HEK293 (cell line): Measurements from ENCODE around the gene SLC18B1.

Experiments
- IKZF3 ChIP-seq: fragments of 450-650 bp; IDR thresholded peaks from 2 replicates; pipeline ENCODE4 v1.5.0; 2018; ENCODE audit warnings: missing biosample characterization, mild to moderate bottlenecking, missing genetic modification characterization, moderate library complexity
- KLF16 ChIP-seq: fragments of 450-650 bp; formaldehyde crosslinking; IDR thresholded peaks from 2 replicates; pipeline ENCODE4 v1.5.1; 2017; ENCODE audit warnings: missing biosample characterization, missing genetic modification characterization
- ZNF140 ChIP-seq: fragments of 450-650 bp; formaldehyde crosslinking; IDR thresholded peaks from 2 replicates; pipeline ENCODE4 v1.5.1; 2016; ENCODE audit warnings: missing biosample characterization, missing genetic modification characterization
- ZNF660 ChIP-seq: fragments of 450-650 bp; IDR thresholded peaks from 2 replicates; pipeline ENCODE4 v1.5.1; 2018; ENCODE audit warnings: missing biosample characterization, mild to moderate bottlenecking, missing genetic modification characterization
- ZNF785 ChIP-seq: fragments of 450-650 bp; formaldehyde crosslinking; IDR thresholded peaks from 2 replicates; pipeline ENCODE4 v1.5.1; 2016; ENCODE audit warnings: missing biosample characterization, missing genetic modification characterization
- TF ChIP-seq, protein P1 (sequence below): fragments of 450-650 bp; formaldehyde crosslinking; IDR thresholded peaks from 2 replicates; pipeline ENCODE4 v1.5.1; 2016; ENCODE audit warnings: missing biosample characterization, missing genetic modification characterization
- TF ChIP-seq, protein P2 (sequence below): fragments of 450-650 bp; formaldehyde crosslinking; IDR thresholded peaks from 2 replicates; pipeline ENCODE4 v1.5.1; 2016; ENCODE audit warnings: missing biosample characterization, missing genetic modification characterization
- TF ChIP-seq, protein P3 (sequence below): fragments of 450-650 bp; formaldehyde crosslinking; IDR thresholded peaks from 2 replicates; pipeline ENCODE4 v1.5.1; 2016; ENCODE audit warnings: missing biosample characterization, missing genetic modification characterization

DNA sequence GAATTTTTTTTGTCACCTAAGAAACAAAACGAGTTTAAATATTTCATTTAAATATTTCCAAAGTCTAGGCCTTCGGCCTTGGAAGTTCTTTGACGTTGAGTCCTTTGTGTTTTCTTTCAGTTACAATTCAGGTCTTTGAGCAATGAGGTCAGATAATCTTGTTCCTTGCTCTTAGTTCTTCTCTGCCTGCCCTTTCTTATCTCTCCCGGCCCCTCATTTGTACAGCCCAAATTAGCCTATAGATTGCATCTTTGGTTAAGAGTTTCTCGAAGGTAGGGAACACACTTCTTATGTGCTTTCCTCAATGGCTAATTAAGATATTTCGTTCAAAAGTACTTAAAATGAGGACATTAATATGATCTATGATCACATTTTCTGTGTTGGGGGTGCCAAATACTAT lies 34.5 kb upstream of the SLC18B1 start:
- TF ChIP-seq, protein P1, sequence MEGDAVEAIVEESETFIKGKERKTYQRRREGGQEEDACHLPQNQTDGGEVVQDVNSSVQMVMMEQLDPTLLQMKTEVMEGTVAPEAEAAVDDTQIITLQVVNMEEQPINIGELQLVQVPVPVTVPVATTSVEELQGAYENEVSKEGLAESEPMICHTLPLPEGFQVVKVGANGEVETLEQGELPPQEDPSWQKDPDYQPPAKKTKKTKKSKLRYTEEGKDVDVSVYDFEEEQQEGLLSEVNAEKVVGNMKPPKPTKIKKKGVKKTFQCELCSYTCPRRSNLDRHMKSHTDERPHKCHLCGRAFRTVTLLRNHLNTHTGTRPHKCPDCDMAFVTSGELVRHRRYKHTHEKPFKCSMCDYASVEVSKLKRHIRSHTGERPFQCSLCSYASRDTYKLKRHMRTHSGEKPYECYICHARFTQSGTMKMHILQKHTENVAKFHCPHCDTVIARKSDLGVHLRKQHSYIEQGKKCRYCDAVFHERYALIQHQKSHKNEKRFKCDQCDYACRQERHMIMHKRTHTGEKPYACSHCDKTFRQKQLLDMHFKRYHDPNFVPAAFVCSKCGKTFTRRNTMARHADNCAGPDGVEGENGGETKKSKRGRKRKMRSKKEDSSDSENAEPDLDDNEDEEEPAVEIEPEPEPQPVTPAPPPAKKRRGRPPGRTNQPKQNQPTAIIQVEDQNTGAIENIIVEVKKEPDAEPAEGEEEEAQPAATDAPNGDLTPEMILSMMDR (tag by site-specific recombination): no peak
- no peak for TF ChIP-seq ZNF785 (tag by site-specific recombination)
- TF ChIP-seq KLF16 (tag by site-specific recombination): no peak
- TF ChIP-seq, protein P2, sequence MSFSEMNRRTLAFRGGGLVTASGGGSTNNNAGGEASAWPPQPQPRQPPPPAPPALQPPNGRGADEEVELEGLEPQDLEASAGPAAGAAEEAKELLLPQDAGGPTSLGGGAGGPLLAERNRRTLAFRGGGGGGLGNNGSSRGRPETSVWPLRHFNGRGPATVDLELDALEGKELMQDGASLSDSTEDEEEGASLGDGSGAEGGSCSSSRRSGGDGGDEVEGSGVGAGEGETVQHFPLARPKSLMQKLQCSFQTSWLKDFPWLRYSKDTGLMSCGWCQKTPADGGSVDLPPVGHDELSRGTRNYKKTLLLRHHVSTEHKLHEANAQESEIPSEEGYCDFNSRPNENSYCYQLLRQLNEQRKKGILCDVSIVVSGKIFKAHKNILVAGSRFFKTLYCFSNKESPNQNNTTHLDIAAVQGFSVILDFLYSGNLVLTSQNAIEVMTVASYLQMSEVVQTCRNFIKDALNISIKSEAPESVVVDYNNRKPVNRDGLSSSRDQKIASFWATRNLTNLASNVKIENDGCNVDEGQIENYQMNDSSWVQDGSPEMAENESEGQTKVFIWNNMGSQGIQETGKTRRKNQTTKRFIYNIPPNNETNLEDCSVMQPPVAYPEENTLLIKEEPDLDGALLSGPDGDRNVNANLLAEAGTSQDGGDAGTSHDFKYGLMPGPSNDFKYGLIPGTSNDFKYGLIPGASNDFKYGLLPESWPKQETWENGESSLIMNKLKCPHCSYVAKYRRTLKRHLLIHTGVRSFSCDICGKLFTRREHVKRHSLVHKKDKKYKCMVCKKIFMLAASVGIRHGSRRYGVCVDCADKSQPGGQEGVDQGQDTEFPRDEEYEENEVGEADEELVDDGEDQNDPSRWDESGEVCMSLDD (tag by site-specific recombination): no peak
- TF ChIP-seq, protein P3, sequence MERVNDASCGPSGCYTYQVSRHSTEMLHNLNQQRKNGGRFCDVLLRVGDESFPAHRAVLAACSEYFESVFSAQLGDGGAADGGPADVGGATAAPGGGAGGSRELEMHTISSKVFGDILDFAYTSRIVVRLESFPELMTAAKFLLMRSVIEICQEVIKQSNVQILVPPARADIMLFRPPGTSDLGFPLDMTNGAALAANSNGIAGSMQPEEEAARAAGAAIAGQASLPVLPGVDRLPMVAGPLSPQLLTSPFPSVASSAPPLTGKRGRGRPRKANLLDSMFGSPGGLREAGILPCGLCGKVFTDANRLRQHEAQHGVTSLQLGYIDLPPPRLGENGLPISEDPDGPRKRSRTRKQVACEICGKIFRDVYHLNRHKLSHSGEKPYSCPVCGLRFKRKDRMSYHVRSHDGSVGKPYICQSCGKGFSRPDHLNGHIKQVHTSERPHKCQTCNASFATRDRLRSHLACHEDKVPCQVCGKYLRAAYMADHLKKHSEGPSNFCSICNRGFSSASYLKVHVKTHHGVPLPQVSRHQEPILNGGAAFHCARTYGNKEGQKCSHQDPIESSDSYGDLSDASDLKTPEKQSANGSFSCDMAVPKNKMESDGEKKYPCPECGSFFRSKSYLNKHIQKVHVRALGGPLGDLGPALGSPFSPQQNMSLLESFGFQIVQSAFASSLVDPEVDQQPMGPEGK: no peak
- TF ChIP-seq ZNF140 (tag by site-specific recombination): no peak
- TF ChIP-seq ZNF660 (tag by site-specific recombination): no peak
- no peak for TF ChIP-seq IKZF3 (tag by site-specific recombination)
